Skeletal muscle satellite cell (primary cell): ENCODE data around the gene C18orf32. TPM values are rescaled to one million over a fixed set of nuclear protein-coding genes. Genes with fewer than 3 reads are reported as not detected.

ENCODE experiments used
- H3K27me3 ChIP-seq: 2 replicates; pipeline ENCODE4 v1.7.0; 2013; ENCODE audit warnings: low read length; ENCODE audit not compliant: control insufficient read depth, insufficient read depth
- H3K36me3 ChIP-seq: 2 replicates; pipeline ENCODE4 v1.7.0; 2013; ENCODE audit warnings: mild to moderate bottlenecking, control low read depth, low read length; ENCODE audit not compliant: insufficient read depth
- H3K4me1 ChIP-seq: 2 replicates; pipeline ENCODE4 v1.7.0; 2013; ENCODE audit warnings: low read length; ENCODE audit not compliant: control insufficient read depth, insufficient read depth
- H3K4me2 ChIP-seq: 2 replicates; pipeline ENCODE4 v1.7.0; 2013; ENCODE audit warnings: mild to moderate bottlenecking, low read length
- H3K4me3 ChIP-seq: 2 replicates; pipeline ENCODE4 v1.7.0; 2013; ENCODE audit warnings: low read length
- H3K9ac ChIP-seq: 2 replicates; pipeline ENCODE4 v1.7.0; 2013; ENCODE audit warnings: mild to moderate bottlenecking, low read depth, low read length, moderate library complexity
- H3K9me3 ChIP-seq: replicated peaks from 2 replicates; pipeline ENCODE4 v1.7.0; 2013; ENCODE audit warnings: mild to moderate bottlenecking, control low read depth, low read length
- small RNA-seq: library from RNA; depleted of rRNA; stranded (forward); fragments of <200 nt; gene quantifications from one replicate; pipeline ENCODE3, GENCODE V24; 2012

Gene C18orf32

GRCh38 chr18:49432602-49433001 is 54.4 kb downstream of the C18orf32 start:
- Histone ChIP-seq H3K4me3 (no peak overlapping the region), H3K4me1 (peaks cover 4% of the 10 kb centered on the region), H3K9me3 (no peaks in the 10 kb centered on the region), H3K27me3 (no peaks in the 10 kb centered on the region), H3K36me3 (peaks cover 5% of the 10 kb centered on the region), H3K9ac (no peak overlapping the region), H3K4me2 (no peak overlapping the region)

- no peak overlapping the region for H3K4me2 ChIP-seq
- no peaks in the 10 kb centered on the region for H3K27me3 ChIP-seq
- H3K4me1 ChIP-seq, result peaks cover 4% of the 10 kb centered on the region
- peaks cover 5% of the 10 kb centered on the region for H3K36me3 ChIP-seq
- H3K4me3 ChIP-seq, result no peak overlapping the region
- H3K9me3 ChIP-seq, result no peaks in the 10 kb centered on the region
- H3K9ac ChIP-seq, result no peak overlapping the region
Measured at GRCh38 chr18:49431165-49431962, 55.7 kb downstream of the C18orf32 start.

Small RNA genes lying within 50 kb of the gene (small RNA-seq; reads per million reads assigned to genes)
- gene SNORD58A, result not detected
- not detected for gene SNORD58C
